Astrocyte (in vitro differentiated cells and primary cell): ENCODE measurements around the gene ANKRD7.

Experiments used
- EZH2 ChIP-seq: IDR thresholded peaks from 2 replicates; pipeline ENCODE4 v1.6.1; 2012; ENCODE audit warnings: mild to moderate bottlenecking, low read length, inconsistent platforms; ENCODE audit not compliant: insufficient read depth
- TF ChIP-seq, protein P1 (sequence below): IDR thresholded peaks from 2 replicates; pipeline ENCODE4 v1.5.1; 2011; ENCODE audit warnings: low read depth, mild to moderate bottlenecking, inconsistent platforms, low read length, moderate library complexity; ENCODE audit not compliant: insufficient read depth

DNA sequence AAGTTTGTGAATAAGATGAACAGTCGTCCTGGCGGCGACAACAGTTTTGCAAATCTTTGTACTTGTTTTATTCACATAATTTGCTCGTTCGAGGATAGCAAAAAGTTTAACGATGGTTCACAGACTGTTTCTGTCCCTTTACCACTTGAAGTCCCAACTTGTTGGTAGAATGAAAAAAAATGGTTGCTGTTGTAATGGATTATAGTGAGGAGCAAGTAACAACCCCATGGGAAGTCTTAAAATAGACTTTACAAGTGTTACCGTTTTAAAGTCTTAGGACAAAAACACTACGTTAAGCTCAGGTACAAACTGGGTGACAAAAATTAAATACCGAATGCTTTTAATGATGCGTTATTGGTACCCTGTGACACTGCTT, 40.0 kb upstream of the ANKRD7 start:
- TF ChIP-seq, protein P1, sequence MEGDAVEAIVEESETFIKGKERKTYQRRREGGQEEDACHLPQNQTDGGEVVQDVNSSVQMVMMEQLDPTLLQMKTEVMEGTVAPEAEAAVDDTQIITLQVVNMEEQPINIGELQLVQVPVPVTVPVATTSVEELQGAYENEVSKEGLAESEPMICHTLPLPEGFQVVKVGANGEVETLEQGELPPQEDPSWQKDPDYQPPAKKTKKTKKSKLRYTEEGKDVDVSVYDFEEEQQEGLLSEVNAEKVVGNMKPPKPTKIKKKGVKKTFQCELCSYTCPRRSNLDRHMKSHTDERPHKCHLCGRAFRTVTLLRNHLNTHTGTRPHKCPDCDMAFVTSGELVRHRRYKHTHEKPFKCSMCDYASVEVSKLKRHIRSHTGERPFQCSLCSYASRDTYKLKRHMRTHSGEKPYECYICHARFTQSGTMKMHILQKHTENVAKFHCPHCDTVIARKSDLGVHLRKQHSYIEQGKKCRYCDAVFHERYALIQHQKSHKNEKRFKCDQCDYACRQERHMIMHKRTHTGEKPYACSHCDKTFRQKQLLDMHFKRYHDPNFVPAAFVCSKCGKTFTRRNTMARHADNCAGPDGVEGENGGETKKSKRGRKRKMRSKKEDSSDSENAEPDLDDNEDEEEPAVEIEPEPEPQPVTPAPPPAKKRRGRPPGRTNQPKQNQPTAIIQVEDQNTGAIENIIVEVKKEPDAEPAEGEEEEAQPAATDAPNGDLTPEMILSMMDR: no peak
- no peak for TF ChIP-seq EZH2
